Transverse colon (tissue), 4 donors: Measurements from ENCODE around the gene PAK6. TPM values are rescaled to one million over a fixed set of nuclear protein-coding genes. Genes with fewer than 3 reads are reported as not detected.

ENCODE experiments used
- DNase-seq: peaks from one replicate; pipeline ENCODE4 v3.0.0-alpha.2; 2019
- H3K27ac ChIP-seq, 4 donors: fragments of 200-600 bp; sonication (generic); 2 replicates each; pipeline ENCODE4 v1.5.1; 2016 to 2018; ENCODE audit warnings: inconsistent platforms in 4 of 4
- H3K27me3 ChIP-seq: fragments of 200-600 bp; sonication (generic); 2 replicates; pipeline ENCODE4 v1.5.1; 2017; ENCODE audit warnings: inconsistent platforms
- H3K36me3 ChIP-seq, 4 donors: fragments of 200-600 bp; sonication (generic); 2 replicates each; pipeline ENCODE4 v1.5.1; 2017 to 2019; ENCODE audit warnings: inconsistent platforms in 4 of 4
- H3K4me1 ChIP-seq, 4 donors: fragments of 200-600 bp; sonication (generic); 2 replicates each; pipeline ENCODE4 v1.5.1; 2017 to 2020; ENCODE audit warnings: inconsistent platforms in 4 of 4
- H3K4me3 ChIP-seq, 4 donors: fragments of 200-600 bp; sonication (generic); 1 replicate in 1 of 4; 2 replicates in 3 of 4; pipeline versions ENCODE4 v1.5.1 to v1.6.1; 2017 to 2019; ENCODE audit warnings: inconsistent platforms in 4 of 4
- H3K9me3 ChIP-seq, 2 donors: fragments of 200-600 bp; sonication (generic); 2 replicates each; pipeline ENCODE4 v1.5.1; 2017 to 2019; ENCODE audit warnings: inconsistent platforms in 2 of 2
- CTCF ChIP-seq, 5 experiments: fragments of 200-600 bp in 3 of 5; fragments of 450-650 bp in 2 of 5; sonication (generic) in 3 of 5; IDR thresholded peaks; 1 replicate in 2 of 5; 2 replicates in 3 of 5; pipeline ENCODE4 v1.5.1; 2016 to 2017; ENCODE audit warnings: antibody characterized with exemption in 5 of 5, inconsistent platforms in 3 of 5, mild to moderate bottlenecking in 2 of 5, moderate library complexity in 1 of 5
- EP300 ChIP-seq: sonication (generic); formaldehyde crosslinking; IDR thresholded peaks from one replicate; pipeline ENCODE4 v1.6.1; 2017; ENCODE audit warnings: antibody characterized with exemption, low read depth
- POLR2A ChIP-seq: fragments of 450-650 bp; IDR thresholded peaks from one replicate; pipeline ENCODE4 v1.6.1; 2016; ENCODE audit warnings: antibody characterized with exemption, mild to moderate bottlenecking, moderate library complexity
- POLR2AphosphoS5 ChIP-seq, 3 donors: sonication (generic); formaldehyde crosslinking; IDR thresholded peaks; one replicate each; pipeline ENCODE4 v1.6.1; 2016; ENCODE audit warnings: antibody characterized with exemption in 3 of 3
- WGBS, 2 donors: methylation state at CpG; one replicate each; pipeline ENCODE4 v1.1.5; 2018; ENCODE audit warnings: low coverage in 1 of 2; 5-methylcytosine and 5-hydroxymethylcytosine counted together
- in situ Hi-C, 4 donors: fragments of 200-750 bp; cut with MboI; loops; one replicate each; pipeline versions ENCODE4 v1.15.0 to v1.15.1; 2017; ENCODE audit warnings: low sequenced_read_pairs in 3 of 4, low pct_ligation_motif_present in 1 of 4, low pct_unique_long_range_greater_than_20kb in 1 of 4
- intact Hi-C: fragments of 100-400 bp; cut with DNase I; formaldehyde crosslinking; loops from one replicate; pipeline ENCODE4 v1.15.1; 2023; ENCODE audit warnings: low total_unique reads
- total RNA-seq, 4 donors: library from RNA; depleted of rRNA; stranded (reverse); fragments of >200 nt; gene quantifications; one replicate each; pipeline ENCODE4 v1.1.0, GENCODE V29; 2016

PAK6 gene
- total RNA-seq, 4 donors from 2014 or later, result 3.0 to 7.5 (median 4.5) TPM

- TF ChIP-seq POLR2A, result no peak
- TF ChIP-seq EP300, result no peak
- no peak for TF ChIP-seq POLR2AphosphoS5 (IDR thresholded peaks at IDR 0.05)
- no peak for TF ChIP-seq CTCF (IDR thresholded peaks at IDR 0.05)
- DNase-seq, result no peak
- in situ Hi-C loops (no loop called here), intact Hi-C loops (loop anchor here (5.0 kb wide), 1 partner anchor 139 kb away; no protein-coding TSS in a partner anchor)
- Histone ChIP-seq H3K27ac (no peak overlapping the region), H3K4me1 (peaks cover 3 to 36% (median 33%) of the 10 kb centered on the region in 4 donors), H3K4me3 (no peak overlapping the region), H3K27me3 (peaks cover 50% of the 10 kb centered on the region), H3K9me3 (no peaks in the 10 kb centered on the region), H3K36me3 (no peaks in the 10 kb centered on the region)
- 43 to 90% methylated on average over 2 to 33 of the region's 33 CpGs for WGBS, 2 donors
Measured at GRCh38 chr15:40283615-40284300, 44.9 kb downstream of the PAK6 start.

- intact Hi-C loops, result no loop called here
Measured at GRCh38 chr15:40285151-40285550, 46.3 kb downstream of the PAK6 start.

DNA sequence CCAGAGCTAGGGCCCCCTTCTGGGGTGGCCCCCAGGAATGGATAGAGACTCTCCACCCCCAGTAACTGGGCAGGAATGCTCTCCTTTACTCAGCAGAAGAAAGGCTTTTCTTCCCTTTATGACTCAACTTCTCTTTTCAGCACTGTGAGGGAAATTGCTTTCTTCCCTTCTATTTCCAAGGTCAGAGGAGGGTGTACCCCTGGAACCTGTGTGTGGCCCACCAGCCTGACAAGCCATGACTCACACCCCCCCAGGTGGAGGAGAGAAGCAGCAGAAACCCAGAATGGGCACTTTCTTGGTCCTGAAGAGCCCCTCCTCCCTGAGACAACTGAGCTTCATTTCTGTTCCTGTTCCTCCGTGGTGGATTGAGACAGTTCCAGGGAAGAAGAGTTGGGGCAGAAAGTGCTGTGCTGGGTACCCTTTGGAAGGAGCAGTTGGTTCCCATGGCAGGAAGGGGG, 46.7 kb downstream of the PAK6 start:
- Histone ChIP-seq H3K27me3 (peaks cover 39% of the 10 kb centered on the region), H3K27ac (no peak overlapping the region), H3K4me3 (no peak overlapping the region), H3K9me3 (no peaks in the 10 kb centered on the region), H3K36me3 (no peaks in the 10 kb centered on the region), H3K4me1 (peaks cover 6 to 46% (median 33%) of the 10 kb centered on the region in 4 donors)
- TF ChIP-seq CTCF (IDR thresholded peaks at IDR 0.05) (no peak), POLR2A (no peak), EP300 (no peak), POLR2AphosphoS5 (IDR thresholded peaks at IDR 0.05) (no peak)
- intact Hi-C loops (no loop called here), in situ Hi-C loops (no loop called here)
- DNase-seq, result no peak
- WGBS, 2 donors, result 35% methylated on average over 1 of the region's 1 CpG; no CpG with 5 or more reads in 1 of the 2 donors

More at GRCh38 chr15:40285151-40285550, 46.3 kb downstream of the PAK6 start:
- Histone ChIP-seq H3K4me1 (peaks cover 5 to 42% (median 29%) of the 10 kb centered on the region in 4 donors), H3K27me3 (peaks cover 43% of the 10 kb centered on the region), H3K27ac (no peak overlapping the region), H3K36me3 (no peaks in the 10 kb centered on the region), H3K9me3 (no peaks in the 10 kb centered on the region), H3K4me3 (no peak overlapping the region)
- DNase-seq, result no peak
- peak in 1 of 3 donors; percentile 40 for TF ChIP-seq POLR2AphosphoS5 (IDR thresholded peaks at IDR 0.05)
- no peak for TF ChIP-seq EP300
- no peak for TF ChIP-seq CTCF (IDR thresholded peaks at IDR 0.05)
- TF ChIP-seq POLR2A, result no peak
- in situ Hi-C loops, result no loop called here
- 73 to 85% methylated on average over 4 of the region's 4 CpGs for WGBS, 2 donors

DNA sequence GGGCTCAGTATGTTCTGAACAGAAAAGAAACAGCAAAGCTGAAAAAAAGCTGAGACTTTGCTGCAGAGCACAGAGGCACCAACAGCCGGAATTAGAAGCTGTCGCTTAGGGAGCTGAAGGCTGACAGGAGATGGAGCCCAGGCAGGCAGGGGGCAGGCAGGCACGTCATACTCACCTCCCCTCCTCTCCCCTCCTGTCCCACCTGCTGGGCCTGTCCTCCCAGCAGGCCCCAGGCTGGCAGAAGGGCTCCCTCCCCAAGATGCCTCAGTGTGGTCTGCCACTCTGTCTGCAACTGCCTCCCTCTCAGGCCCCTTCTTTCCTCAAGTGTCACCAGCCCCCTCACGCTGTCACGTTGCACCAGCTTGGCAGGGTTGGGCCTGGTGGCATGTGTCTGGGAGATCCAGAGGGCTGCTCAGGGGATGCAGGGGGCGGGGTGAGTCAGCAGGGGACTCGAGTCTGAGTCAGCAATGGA, 47.2 kb downstream of the PAK6 start:
- TF ChIP-seq CTCF (IDR thresholded peaks at IDR 0.05) (no peak), EP300 (no peak), POLR2A (no peak), POLR2AphosphoS5 (IDR thresholded peaks at IDR 0.05) (no peak)
- Histone ChIP-seq H3K36me3 (no peaks in the 10 kb centered on the region), H3K9me3 (no peaks in the 10 kb centered on the region), H3K4me1 (peaks cover 11 to 51% (median 38%) of the 10 kb centered on the region in 4 donors), H3K27ac (no peak overlapping the region), H3K4me3 (no peak overlapping the region), H3K27me3 (peaks cover 34% of the 10 kb centered on the region)
- intact Hi-C loops, result no loop called here
- 83% methylated on average over 7 of the region's 7 CpGs; no CpG with 5 or more reads in 1 of the 2 donors for WGBS, 2 donors
- in situ Hi-C loops, result no loop called here
- DNase-seq, result no peak
